Left colon (tissue), 2 donors: Measurements from ENCODE around the gene ADAMTS9. TPM values are rescaled to one million over a fixed set of nuclear protein-coding genes. Genes with fewer than 3 reads are reported as not detected.

Source experiments
- ATAC-seq: fragments of 200-7000 bp; cut with Tn5 transposase; one replicate; pipeline ENCODE4 v1.9.1; 2020; ENCODE audit warnings: mild to moderate bottlenecking, moderate library complexity
- DNase-seq, 2 donors: peaks; one replicate each; pipeline ENCODE4 v3.0.0-alpha.2; 2020
- intact Hi-C, 2 donors: fragments of 100-400 bp; cut with DNase I in 1 of 2; cut with micrococcal nuclease in 1 of 2; formaldehyde crosslinking; loops; one replicate each; pipeline versions ENCODE4 v1.11.2 to v1.14.0; 2022; cut with DNase I, micrococcal nuclease
- total RNA-seq, 2 donors: library from RNA; stranded (reverse); fragmentation: NEBNext Ultra II Directional; extraction: Animal tissue kit (Norgen Biotek cat#: 25700); gene quantifications; one replicate each; pipeline ENCODE4 v1.2.1, GENCODE V29; 2021
- donor health status: DM: no; HTN: no; CAD: no.
- donor health status: DM: yes; HTN: yes; CAD: no.

Gene ADAMTS9
- total RNA-seq, 2 donors from 2014 or later = 6.3 to 7.0 TPM

- peak; percentile 33 to 46 for DNase-seq
- ATAC-seq = peak; percentile 91
- intact Hi-C loops = loop anchor here in 1 of 2 donors (10.0 kb wide), 2 partner anchors 95 to 455 kb away; no protein-coding TSS in a partner anchor
These were observed 198.3 kb downstream of the ADAMTS9 start for GRCh38 chr3:64489361-64490044.

- intact Hi-C loops = loop anchor here in 1 of 2 donors (10.0 kb wide), 1 partner anchor 94 kb away; no protein-coding TSS in a partner anchor
- DNase-seq (no peak), ATAC-seq (no peak)
These were observed 198.9 kb downstream of the ADAMTS9 start for GRCh38 chr3:64488939-64489338.

- intact Hi-C loops = loop anchor here (2.0 to 10.0 kb wide), 2 partner anchors 90 to 454 kb away; no protein-coding TSS in a partner anchor
- peak; percentile 91 for ATAC-seq
- peak; percentile 60 to 76 for DNase-seq
These were observed 203.4 kb downstream of the ADAMTS9 start for GRCh38 chr3:64484289-64484992.

DNA sequence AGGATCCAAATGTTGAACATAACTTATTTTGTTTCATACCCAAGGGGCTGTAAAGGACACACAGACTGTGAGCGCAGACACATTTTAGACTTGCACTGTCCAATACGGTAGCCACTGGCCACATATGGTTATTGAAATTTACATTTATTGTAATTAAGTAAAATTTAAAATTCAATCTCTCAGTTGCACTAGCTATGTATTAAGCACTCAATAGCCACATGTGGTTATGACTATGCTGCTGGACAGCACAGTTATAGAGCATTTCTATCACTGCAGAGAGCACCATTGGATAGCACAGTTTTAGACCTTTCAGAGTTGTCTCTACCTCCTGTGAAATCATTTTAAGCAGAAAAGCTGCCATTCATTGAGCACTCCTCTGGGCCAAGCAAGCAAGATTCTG lies 204.3 kb downstream of the ADAMTS9 start:
- DNase-seq = no peak
- intact Hi-C loops = loop anchor here in 1 of 2 donors (10.0 kb wide), 1 partner anchor 89 kb away; no protein-coding TSS in a partner anchor

GRCh38 chr3:64475037-64475436 lies 212.8 kb downstream of the ADAMTS9 start:
- DNase-seq (no peak), ATAC-seq (no peak)
- intact Hi-C loops = no loop called here

More for the DNA sequence above, 204.3 kb downstream of the ADAMTS9 start:
- no peak for ATAC-seq

- intact Hi-C loops = no loop called here
- no peak for DNase-seq
- ATAC-seq = no peak
These were observed 214.3 kb downstream of the ADAMTS9 start for GRCh38 chr3:64473466-64473865.

GRCh38 chr3:64470436-64470835 lies 217.4 kb downstream of the ADAMTS9 start:
- intact Hi-C loops = no loop called here
- no peak for DNase-seq
- no peak for ATAC-seq

GRCh38 chr3:64467255-64467944 lies 220.4 kb downstream of the ADAMTS9 start:
- DNase-seq (no peak), ATAC-seq (no peak)
- intact Hi-C loops = no loop called here
